ENCODE measurements around the gene RSPH3. TPM values are rescaled to one million over a fixed set of nuclear protein-coding genes. Genes with fewer than 3 reads are reported as not detected.
"Not testable (repeated sequence)": the region's sequence is repeated elsewhere in the genome, so short reads cannot be mapped to it uniquely, and the experiment has no call there.

The RSPH3 gene
- total RNA-seq, 1 donor from 2014 or later: 2.3 TPM

DNA sequence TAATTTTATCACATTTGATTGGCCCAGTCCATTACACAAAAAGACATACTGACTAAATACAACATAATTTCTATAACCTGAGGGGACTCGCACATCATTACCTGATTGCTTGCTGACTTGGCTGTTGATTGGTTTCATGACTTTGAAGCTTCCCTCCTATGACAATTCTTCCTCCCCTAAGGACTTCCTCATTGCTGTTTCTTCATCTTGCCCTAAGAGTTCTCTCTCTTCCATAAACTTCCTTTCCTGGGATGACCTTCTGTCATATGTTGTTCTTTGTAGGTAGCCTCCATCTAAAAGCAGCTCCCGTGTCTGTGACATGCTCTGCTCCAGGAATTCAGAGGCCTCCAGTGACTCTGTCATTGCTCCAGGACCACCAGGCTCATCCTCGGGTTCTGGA is 22.6 kb downstream of the RSPH3 start:
- no peak for DNase-seq (ENCODE audit: low read depth in 2 of 2)

DNA sequence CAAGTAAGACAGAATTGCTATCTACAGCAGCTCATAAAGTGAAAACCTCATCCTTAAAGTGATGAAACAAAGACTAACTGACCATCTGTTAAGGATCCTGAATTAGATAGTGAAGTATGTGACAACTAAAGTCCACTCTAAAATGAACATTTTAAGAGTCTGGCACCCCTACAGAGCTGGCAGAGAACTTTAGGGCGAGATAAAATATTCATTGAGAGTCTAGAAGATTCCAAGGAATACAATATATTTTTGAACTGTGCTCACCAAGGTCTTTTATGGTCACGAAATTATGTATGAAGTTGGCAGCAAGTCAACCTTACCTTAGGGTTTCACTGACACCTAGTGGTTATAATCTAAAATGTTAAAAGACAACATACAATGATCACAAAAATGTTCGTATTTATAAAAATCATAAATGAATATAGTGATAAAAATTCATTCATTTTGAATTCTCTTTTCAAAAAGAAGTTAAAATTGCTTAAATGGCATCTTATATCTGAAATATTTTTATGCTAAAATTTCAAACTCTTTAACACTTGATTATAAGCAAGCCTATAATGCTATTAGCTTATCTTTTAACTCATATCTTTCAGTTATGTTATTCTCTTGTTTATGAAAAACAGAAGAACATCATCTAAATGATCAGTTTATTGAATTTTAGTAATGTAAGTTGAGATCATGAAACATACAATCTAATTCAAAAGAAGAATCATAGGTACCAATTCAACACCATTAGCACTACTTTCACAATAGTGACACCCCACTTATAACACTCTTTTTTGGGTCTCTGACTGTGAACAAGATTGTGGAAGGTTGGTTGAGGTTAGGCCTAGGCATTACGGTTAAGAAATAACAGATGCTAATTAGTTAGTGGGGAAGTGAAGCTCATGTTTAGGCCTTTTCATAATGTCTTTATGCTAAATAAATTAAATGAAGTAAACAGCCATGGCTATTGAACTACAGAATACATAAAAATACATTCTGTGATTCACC is 27.5 kb downstream of the RSPH3 start:
- peak; percentile 45 to 66 for DNase-seq (ENCODE audit: low read depth in 2 of 2)

DNA sequence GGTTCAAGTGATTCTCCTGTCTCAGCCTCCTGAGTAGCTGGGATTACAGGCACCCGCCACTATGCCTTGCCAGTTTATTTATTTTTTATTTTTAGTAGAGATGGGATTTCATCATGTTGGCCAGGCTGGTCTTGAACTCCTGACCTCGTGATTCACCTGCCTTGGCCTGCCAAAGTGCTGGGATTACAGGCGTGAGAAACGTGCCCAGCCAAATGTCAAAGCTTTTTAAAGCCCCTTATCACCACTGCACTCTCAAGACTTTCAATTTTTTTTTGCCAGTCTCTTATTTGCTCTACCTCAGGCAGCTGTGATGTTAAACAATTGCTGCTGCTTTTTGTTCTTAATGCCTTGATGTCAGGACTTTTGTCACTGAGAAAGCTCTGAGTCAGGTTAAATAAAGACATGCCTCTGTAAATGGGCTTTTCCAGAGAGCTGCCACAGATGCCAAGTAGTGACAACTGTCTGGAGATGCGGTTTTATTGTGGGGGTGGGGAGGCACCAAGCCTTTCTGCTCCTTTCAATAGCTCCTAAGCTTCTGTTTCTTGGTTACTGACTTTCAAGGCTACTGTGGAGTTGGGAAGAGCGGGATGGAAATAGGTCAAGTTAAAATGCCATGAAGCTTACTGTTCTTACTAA is 29.2 kb downstream of the RSPH3 start:
- no peak for DNase-seq (ENCODE audit: low read depth in 2 of 2)

DNA sequence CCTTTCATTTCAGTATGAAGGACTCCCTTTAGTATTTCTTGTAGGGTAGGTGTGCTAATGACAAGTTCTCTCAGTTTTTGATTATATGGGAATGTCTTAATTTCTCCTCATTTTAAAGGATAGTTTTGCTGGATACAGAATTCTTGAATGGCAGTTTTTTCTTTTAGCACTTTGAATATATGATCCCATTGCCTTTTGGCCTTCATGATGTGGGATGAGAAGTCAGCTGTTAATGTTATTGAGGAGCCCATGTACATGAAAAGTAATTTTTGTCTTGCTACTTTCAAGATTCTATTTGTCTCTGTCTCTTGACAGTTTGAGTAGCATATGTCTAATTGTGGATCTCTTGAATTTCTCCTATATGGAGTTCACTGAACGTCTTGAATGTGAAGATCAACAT is 30.9 kb downstream of the RSPH3 start:
- no peak for DNase-seq (ENCODE audit: low read depth in 2 of 2)

DNA sequence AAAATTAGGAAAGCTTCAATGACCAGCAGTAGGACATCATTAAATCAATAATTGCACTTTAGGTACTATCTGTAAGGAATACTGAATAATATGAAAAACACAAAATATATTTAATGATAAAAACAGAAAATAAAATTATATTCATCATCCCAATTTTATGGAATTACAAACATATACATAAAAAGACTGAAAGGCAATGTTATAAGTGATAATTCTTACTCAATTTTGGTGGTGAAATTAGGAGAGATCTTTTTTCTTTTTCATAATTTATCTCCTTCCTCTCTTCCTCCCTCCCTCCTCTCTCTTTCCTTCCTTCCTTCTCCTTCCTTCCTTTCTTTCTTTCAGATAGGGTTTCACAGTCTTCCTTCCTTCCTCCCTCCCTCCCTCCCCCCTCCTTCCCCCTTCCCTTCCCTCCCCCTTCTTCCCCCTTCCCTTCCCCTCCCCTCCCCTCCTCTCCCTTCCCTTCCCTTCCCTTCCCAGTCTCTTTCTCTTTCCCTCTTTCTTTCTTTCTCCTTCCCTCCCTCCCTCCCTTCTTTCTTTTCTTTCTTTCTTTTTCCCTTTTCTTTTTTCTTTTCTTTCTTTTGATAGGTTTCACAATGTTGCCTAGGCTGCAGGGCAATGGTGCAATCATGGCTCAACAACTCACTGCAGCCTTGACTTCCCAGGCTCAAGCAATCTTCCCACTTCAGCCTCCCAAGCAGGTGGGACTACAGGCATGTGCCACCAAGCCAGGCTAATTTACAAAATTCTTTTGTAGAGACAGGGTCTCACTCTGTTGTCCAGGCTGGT is 36.8 kb downstream of the RSPH3 start:
- DNase-seq (ENCODE audit: low read depth in 2 of 2): no peak

GRCh38 chr6:158962371-158962770 is 37.6 kb downstream of the RSPH3 start:
- DNase-seq (ENCODE audit: low read depth in 2 of 2): no peak

DNA sequence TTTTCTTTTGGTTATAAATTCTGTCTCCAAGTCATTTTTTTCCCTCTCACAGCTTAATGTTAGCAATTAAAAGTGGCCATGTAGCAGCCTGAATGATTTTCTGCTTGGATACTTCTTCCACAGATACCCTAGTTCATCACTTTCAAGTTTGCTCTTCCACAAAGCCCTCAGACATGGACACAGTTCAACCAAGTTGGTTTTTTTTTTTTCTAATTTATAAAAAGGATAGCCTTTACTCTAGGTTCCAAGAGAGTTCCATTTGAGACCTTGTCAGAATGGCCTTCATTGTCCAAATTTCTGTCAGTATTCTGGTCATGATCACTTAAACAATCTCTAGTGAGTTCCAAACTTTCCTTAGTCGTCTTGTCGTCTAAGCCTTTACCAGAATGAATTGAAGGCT is 40.0 kb downstream of the RSPH3 start:
- no peak for DNase-seq (ENCODE audit: low read depth in 2 of 2)

DNA sequence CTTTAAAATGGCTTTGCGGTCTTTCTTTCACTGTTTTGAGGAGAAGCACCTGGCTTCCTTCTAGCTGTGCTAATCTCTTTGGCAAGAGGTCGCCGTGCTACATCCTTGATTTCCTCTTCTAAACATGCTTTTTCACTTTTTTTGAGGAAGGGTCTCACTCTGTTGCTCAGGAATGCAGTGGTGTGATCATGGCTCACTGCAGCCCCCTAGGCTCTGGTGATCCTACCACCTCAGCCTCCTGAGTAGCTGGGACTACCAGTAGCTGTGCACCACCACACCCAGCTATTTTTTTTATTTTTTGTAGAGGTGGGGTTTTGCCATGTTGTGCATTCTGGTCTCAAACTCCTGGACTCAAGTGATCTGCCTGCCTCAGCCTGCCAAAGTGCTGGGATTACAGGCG is 40.5 kb downstream of the RSPH3 start:
- DNase-seq (ENCODE audit: low read depth in 2 of 2): no peak

DNA sequence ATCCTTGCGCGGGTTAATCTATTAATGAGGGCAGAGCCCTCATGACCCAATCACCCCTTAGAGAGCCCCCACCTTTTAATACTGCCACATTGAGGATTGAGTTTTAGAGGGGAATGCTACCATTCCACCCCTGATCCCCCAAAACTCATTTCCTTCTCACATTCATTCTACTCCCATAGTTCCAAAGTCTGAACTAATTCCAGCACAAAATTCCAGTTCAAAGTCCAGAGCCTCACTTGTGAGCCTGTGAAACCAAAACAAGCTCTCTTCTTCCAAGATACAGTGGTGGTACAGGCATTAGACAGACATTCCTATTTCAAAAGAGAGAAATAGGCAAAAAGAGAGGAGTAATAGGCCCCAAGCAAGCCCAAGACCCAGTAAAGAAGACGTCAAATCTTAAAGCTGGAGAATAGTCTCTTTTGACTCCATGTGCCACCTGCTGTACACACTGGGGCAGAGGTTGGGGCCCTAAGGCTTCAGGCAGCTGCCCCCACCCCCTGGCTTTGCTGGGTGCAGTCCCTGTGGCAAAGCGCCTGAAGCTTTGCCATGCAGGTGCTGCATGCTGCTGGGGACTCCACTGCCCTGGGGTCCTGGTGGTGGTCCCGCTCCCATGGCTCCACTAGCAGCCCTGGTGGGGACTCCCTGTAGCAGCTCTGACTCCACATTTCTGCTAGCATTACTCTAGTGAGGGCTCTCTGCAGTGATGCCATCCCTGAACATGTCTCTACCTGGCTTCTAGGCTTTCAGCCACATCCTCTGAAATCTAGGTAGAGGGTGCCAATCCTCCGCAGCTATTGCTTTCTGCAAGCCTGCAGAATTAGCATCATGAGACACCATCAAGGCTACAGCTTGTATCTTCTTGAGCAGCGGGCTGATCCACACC is 41.3 kb downstream of the RSPH3 start:
- no peak for DNase-seq (ENCODE audit: low read depth in 2 of 2)

- DNase-seq (ENCODE audit: low read depth in 2 of 2): no peak
These were observed 44.7 kb downstream of the RSPH3 start for GRCh38 chr6:158955255-158955654.

GRCh38 chr6:158954753-158955152 is 45.2 kb downstream of the RSPH3 start:
- no peak for DNase-seq (ENCODE audit: low read depth in 2 of 2)

- not testable (repeated sequence) for DNase-seq (ENCODE audit: low read depth in 2 of 2)
These were observed 48.0 kb downstream of the RSPH3 start for GRCh38 chr6:158952011-158952410.

- not testable (repeated sequence) for DNase-seq (ENCODE audit: low read depth in 2 of 2)
These were observed 48.4 kb downstream of the RSPH3 start for GRCh38 chr6:158951565-158951964.

- DNase-seq (ENCODE audit: low read depth in 2 of 2): no peak
These were observed 52.7 kb downstream of the RSPH3 start for GRCh38 chr6:158947284-158947683.

DNA sequence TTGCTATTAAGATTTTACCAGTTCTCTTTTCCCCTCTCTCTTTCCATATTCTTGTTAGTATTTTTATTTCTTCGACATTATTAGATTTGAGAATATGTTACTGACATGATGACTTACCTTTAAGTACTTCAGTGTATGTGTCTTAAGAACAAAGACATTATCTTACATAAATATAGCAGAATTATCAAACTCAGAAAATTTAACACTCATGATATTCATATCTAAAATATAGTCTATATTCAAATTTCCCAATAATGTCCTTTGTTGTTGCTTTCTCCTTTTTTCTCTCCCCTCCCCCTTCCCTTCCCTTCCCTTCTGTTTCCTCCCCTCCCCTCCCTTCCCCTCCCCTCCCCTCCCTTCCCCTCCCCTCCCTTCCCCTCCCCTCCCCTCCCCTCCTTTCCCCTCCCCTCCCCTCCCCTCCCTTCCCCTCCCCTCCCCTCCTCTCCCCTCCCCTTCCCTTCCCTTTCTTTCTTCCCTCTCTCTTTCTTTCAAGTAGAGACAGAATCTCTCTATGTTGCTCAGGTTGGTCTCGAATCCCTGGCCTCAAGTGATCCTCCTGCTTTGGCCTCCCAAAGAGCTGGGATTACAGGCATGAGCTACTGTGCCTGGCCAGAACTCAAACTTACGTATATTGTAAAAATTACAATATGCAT is 56.5 kb downstream of the RSPH3 start:
- no peak for DNase-seq (ENCODE audit: low read depth in 2 of 2)

GRCh38 chr6:158942349-158942748 is 57.7 kb downstream of the RSPH3 start:
- DNase-seq (ENCODE audit: low read depth in 2 of 2): no peak

DNA sequence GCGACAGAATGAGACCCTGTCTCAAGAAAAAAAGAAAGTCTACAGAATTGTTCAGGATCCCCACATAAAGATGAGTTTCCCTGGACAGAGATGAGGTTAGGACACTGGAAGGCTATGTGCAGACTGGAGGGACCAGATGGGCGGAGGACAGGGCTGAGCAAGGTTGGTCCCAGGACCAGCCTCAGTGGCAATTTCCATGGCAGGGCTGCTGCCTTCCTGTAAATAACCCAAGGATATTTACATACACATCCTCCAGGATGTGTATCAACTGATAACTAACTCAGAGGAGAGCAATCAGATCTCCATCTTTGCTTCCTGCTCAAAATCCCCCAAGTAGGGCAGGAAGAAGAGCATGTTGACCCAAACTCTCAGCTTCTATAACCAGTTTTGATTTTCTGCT is 58.8 kb downstream of the RSPH3 start:
- DNase-seq (ENCODE audit: low read depth in 2 of 2): no peak

GRCh38 chr6:158939255-158940159 is 60.5 kb downstream of the RSPH3 start:
- DNase-seq (ENCODE audit: low read depth in 2 of 2): peak in 1 of 2 donors; percentile 22

GRCh38 chr6:158938811-158939254 is 61.2 kb downstream of the RSPH3 start:
- no peak for DNase-seq (ENCODE audit: low read depth in 2 of 2)

Data from dermis microvascular lymphatic vessel endothelial cell (primary cell).